Body of pancreas (tissue), 4 donors: ENCODE measurements around the gene GLRA3. TPM values are rescaled to one million over a fixed set of nuclear protein-coding genes. Genes with fewer than 3 reads are reported as not detected.
A peak's percentile ranks its signal among the peaks of the same experiment; 100 is the strongest.

Experiments
- ATAC-seq: fragments of 150-250 bp; one replicate; pipeline ENCODE4 v1.9.1; 2016
- DNase-seq, 4 donors: peaks; one replicate each; pipeline ENCODE4 v3.0.0-alpha.2; 2019
- H3K27ac ChIP-seq, 4 donors: fragments of 200-600 bp; sonication (generic); 1 replicate in 3 of 4; 2 replicates in 1 of 4; pipeline versions ENCODE4 v1.5.1 to v1.6.1; 2016 to 2019; ENCODE audit warnings: mild to moderate bottlenecking in 1 of 4, mixed read lengths in 1 of 4, moderate library complexity in 1 of 4
- H3K27me3 ChIP-seq, 2 donors: fragments of 200-600 bp; sonication (generic); one replicate each; pipeline ENCODE4 v1.6.0; 2016; ENCODE audit warnings: mild to moderate bottlenecking in 1 of 2
- H3K36me3 ChIP-seq, 2 donors: fragments of 200-600 bp; sonication (generic); replicated peaks in 1 of 2; 2 replicates each; pipeline ENCODE4 v1.5.1; 2016; ENCODE audit warnings: low read depth in 2 of 2; ENCODE audit not compliant: insufficient read depth in 1 of 2
- H3K4me1 ChIP-seq: fragments of 200-600 bp; sonication (generic); one replicate; pipeline ENCODE4 v1.6.0; 2016
- H3K4me3 ChIP-seq, 2 donors: fragments of 200-600 bp; sonication (generic); 1 replicate in 1 of 2; 2 replicates in 1 of 2; pipeline ENCODE4 v1.5.1; 2016 to 2019
- H3K9me3 ChIP-seq, 3 donors: fragments of 200-600 bp; sonication (generic); 1 replicate in 2 of 3; 2 replicates in 1 of 3; pipeline ENCODE4 v1.5.1; 2016
- CTCF ChIP-seq, 7 experiments: fragments of 450-650 bp in 4 of 7; fragments of 200-600 bp in 3 of 7; sonication (generic) in 3 of 7; IDR thresholded peaks; one replicate each; pipeline ENCODE4 v1.5.1; 2016 to 2019; ENCODE audit warnings: antibody characterized with exemption in 7 of 7
- POLR2A ChIP-seq, 3 donors: fragments of 450-650 bp; IDR thresholded peaks; one replicate each; pipeline ENCODE4 v1.6.1; 2016; ENCODE audit warnings: antibody characterized with exemption in 3 of 3, mild to moderate bottlenecking in 2 of 3
- WGBS, 2 donors: methylation state at CpG; one replicate each; pipeline ENCODE4 v1.1.5; 2017; 5-methylcytosine and 5-hydroxymethylcytosine counted together
- intact Hi-C: fragments of 100-400 bp; cut with DNase I; formaldehyde crosslinking; loops from one replicate; pipeline ENCODE4 v1.15.1; 2023
- total RNA-seq, 2 donors: library from RNA; depleted of rRNA; stranded (reverse); fragments of >200 nt; gene quantifications; one replicate each; pipeline ENCODE4 v1.1.0, GENCODE V29; 2016

GLRA3 gene
- total RNA-seq, 2 donors from 2014 or later, result 0.26 TPM; not detected in 1

GRCh38 chr4:174764105-174764729 lies 64.8 kb downstream of the GLRA3 start:
- ATAC-seq (peak; percentile 53), DNase-seq (no peak)
- TF ChIP-seq CTCF (IDR thresholded peaks at IDR 0.05) (peak; percentile 17 to 60 (median 51)), POLR2A (IDR thresholded peaks at IDR 0.05) (no peak)
- no peaks in the 10 kb centered on the region for H3K4me1 ChIP-seq
- no peak overlapping the region for H3K27ac ChIP-seq
- no peaks in the 10 kb centered on the region for H3K27me3 ChIP-seq
- no peaks in the 10 kb centered on the region for H3K36me3 ChIP-seq
- no peak overlapping the region for H3K4me3 ChIP-seq
- no peaks in the 10 kb centered on the region for H3K9me3 ChIP-seq
- intact Hi-C loops, result no loop called here
- WGBS, 2 donors, result 48 to 60% methylated on average over 7 of the region's 7 CpGs

GRCh38 chr4:174763454-174764104 lies 65.5 kb downstream of the GLRA3 start:
- Histone ChIP-seq H3K27me3 (no peaks in the 10 kb centered on the region), H3K27ac (no peak overlapping the region), H3K9me3 (no peaks in the 10 kb centered on the region), H3K4me3 (no peak overlapping the region), H3K4me1 (no peaks in the 10 kb centered on the region), H3K36me3 (no peaks in the 10 kb centered on the region)
- TF ChIP-seq CTCF (IDR thresholded peaks at IDR 0.05) (no peak), POLR2A (IDR thresholded peaks at IDR 0.05) (no peak)
- DNase-seq, result no peak
- no peak for ATAC-seq
- whole genome bisulfite sequencing, 2 donors, result 42 to 50% methylated on average over 4 of the region's 4 CpGs
- intact Hi-C loops, result no loop called here

- H3K9me3 ChIP-seq, result no peaks in the 10 kb centered on the region
- no peaks in the 10 kb centered on the region for H3K27me3 ChIP-seq
- intact Hi-C loops, result no loop called here
- TF ChIP-seq POLR2A (IDR thresholded peaks at IDR 0.05) (no peak), CTCF (IDR thresholded peaks at IDR 0.05) (no peak)
- no peak overlapping the region for H3K4me3 ChIP-seq
- 80 to 82% methylated on average over 1 of the region's 1 CpG for WGBS, 2 donors
- DNase-seq (no peak), ATAC-seq (no peak)
- no peak overlapping the region for H3K27ac ChIP-seq
- H3K4me1 ChIP-seq, result no peaks in the 10 kb centered on the region
- H3K36me3 ChIP-seq, result no peaks in the 10 kb centered on the region
Measured at GRCh38 chr4:174761451-174761850, 67.6 kb downstream of the GLRA3 start.

GRCh38 chr4:174757736-174758135 lies 71.3 kb downstream of the GLRA3 start:
- ATAC-seq (no peak), DNase-seq (no peak)
- H3K27ac ChIP-seq, result no peak overlapping the region
- no peaks in the 10 kb centered on the region for H3K36me3 ChIP-seq
- WGBS, 2 donors, result 28 to 29% methylated on average over 4 of the region's 4 CpGs
- H3K4me3 ChIP-seq, result no peak overlapping the region
- intact Hi-C loops, result no loop called here
- no peaks in the 10 kb centered on the region for H3K27me3 ChIP-seq
- no peaks in the 10 kb centered on the region for H3K9me3 ChIP-seq
- TF ChIP-seq POLR2A (IDR thresholded peaks at IDR 0.05), result no peak
- no peak for TF ChIP-seq CTCF (IDR thresholded peaks at IDR 0.05)
- H3K4me1 ChIP-seq, result no peaks in the 10 kb centered on the region

- H3K9me3 ChIP-seq, result no peaks in the 10 kb centered on the region
- no peaks in the 10 kb centered on the region for H3K36me3 ChIP-seq
- H3K27me3 ChIP-seq, result no peaks in the 10 kb centered on the region
- TF ChIP-seq POLR2A (IDR thresholded peaks at IDR 0.05), result no peak
- TF ChIP-seq CTCF (IDR thresholded peaks at IDR 0.05), result no peak
- H3K4me3 ChIP-seq, result no peak overlapping the region
- H3K27ac ChIP-seq, result no peak overlapping the region
- ATAC-seq, result no peak
- DNase-seq, result no peak
- 48 to 60% methylated on average over 4 of the region's 4 CpGs for WGBS, 2 donors
- H3K4me1 ChIP-seq, result no peaks in the 10 kb centered on the region
- intact Hi-C loops, result no loop called here
Measured at GRCh38 chr4:174753021-174753420, 76.0 kb downstream of the GLRA3 start.
